Trophoblast cell (in vitro differentiated cells and primary cell): ENCODE data around the gene TMEM196.

ENCODE experiments used
- DNase-seq, 2 donors: peaks; one replicate each; pipeline ENCODE4 v3.0.0-alpha.2; 2016
- H2AFZ ChIP-seq: 2 replicates; pipeline ENCODE4 v1.6.1; 2013; ENCODE audit warnings: low read length, moderate library complexity, mild to moderate bottlenecking; ENCODE audit not compliant: insufficient read depth, poor library complexity
- H2AK5ac ChIP-seq: 2 replicates; pipeline ENCODE4 v1.6.1; 2013; ENCODE audit warnings: mild to moderate bottlenecking, low read length
- H2BK120ac ChIP-seq: 2 replicates; pipeline ENCODE4 v1.6.1; 2013; ENCODE audit warnings: low read length, mild to moderate bottlenecking, moderate library complexity; ENCODE audit not compliant: insufficient read depth, poor library complexity
- H2BK12ac ChIP-seq: 2 replicates; pipeline ENCODE4 v1.6.1; 2013; ENCODE audit warnings: mild to moderate bottlenecking, low read length, moderate library complexity
- H2BK5ac ChIP-seq: 2 replicates; pipeline ENCODE4 v1.6.1; 2013; ENCODE audit warnings: low read length, low read depth, moderate library complexity, mild to moderate bottlenecking; ENCODE audit not compliant: poor library complexity
- H3K14ac ChIP-seq: 2 replicates; pipeline ENCODE4 v1.6.1; 2013; ENCODE audit warnings: mild to moderate bottlenecking, low read length
- H3K18ac ChIP-seq: 2 replicates; pipeline ENCODE4 v1.6.1; 2013; ENCODE audit warnings: mild to moderate bottlenecking, low read length
- H3K23ac ChIP-seq: 2 replicates; pipeline ENCODE4 v1.6.1; 2013; ENCODE audit warnings: low read length
- H3K27ac ChIP-seq: 2 replicates; pipeline ENCODE4 v1.5.1; 2013; ENCODE audit warnings: low read depth, mild to moderate bottlenecking, inconsistent platforms, low read length, moderate library complexity
- H3K27me3 ChIP-seq: 2 replicates; pipeline ENCODE4 v1.6.1; 2013; ENCODE audit warnings: inconsistent platforms, mild to moderate bottlenecking, low read length, moderate library complexity; ENCODE audit not compliant: insufficient read depth
- H3K36me3 ChIP-seq, 2 experiments: 1 replicate in 1 of 2; 2 replicates in 1 of 2; pipeline ENCODE4 v1.6.1; 2013; ENCODE audit warnings: low read length in 2 of 2, mild to moderate bottlenecking in 2 of 2, moderate library complexity in 1 of 2; ENCODE audit not compliant: insufficient read depth in 2 of 2, control insufficient read depth in 1 of 2
- H3K4ac ChIP-seq: 2 replicates; pipeline ENCODE4 v1.6.1; 2013; ENCODE audit warnings: low read depth, mild to moderate bottlenecking, low read length, moderate library complexity
- H3K4me1 ChIP-seq, 2 experiments: 1 replicate in 1 of 2; 2 replicates in 1 of 2; pipeline ENCODE4 v1.6.1; 2013; ENCODE audit warnings: low read length in 2 of 2, mild to moderate bottlenecking in 2 of 2, moderate library complexity in 1 of 2; ENCODE audit not compliant: insufficient read depth in 2 of 2, control insufficient read depth in 1 of 2
- H3K4me2 ChIP-seq: 2 replicates; pipeline ENCODE4 v1.6.1; 2013; ENCODE audit warnings: inconsistent platforms, mild to moderate bottlenecking, low read length, moderate library complexity
- H3K4me3 ChIP-seq: 2 replicates; pipeline ENCODE4 v1.5.1; 2013; ENCODE audit warnings: mild to moderate bottlenecking, low read depth, low read length, inconsistent platforms
- H3K79me1 ChIP-seq: one replicate; pipeline ENCODE4 v1.6.1; 2013; ENCODE audit warnings: low read length
- H3K79me2 ChIP-seq: 2 replicates; pipeline ENCODE4 v1.6.1; 2013; ENCODE audit warnings: low read length, mild to moderate bottlenecking; ENCODE audit not compliant: control insufficient read depth, insufficient read depth, poor library complexity
- H3K9ac ChIP-seq: 2 replicates; pipeline ENCODE4 v1.6.1; 2013; ENCODE audit warnings: mild to moderate bottlenecking, low read length
- H3K9me3 ChIP-seq: 2 replicates; pipeline ENCODE4 v1.6.1; 2013; ENCODE audit warnings: low read depth, mild to moderate bottlenecking, control low read depth, inconsistent platforms, low read length; ENCODE audit not compliant: insufficient read depth
- H4K12ac ChIP-seq: 2 replicates; pipeline ENCODE4 v1.6.1; 2013; ENCODE audit warnings: low read depth, mild to moderate bottlenecking, low read length, moderate library complexity
- H4K8ac ChIP-seq: 2 replicates; pipeline ENCODE4 v1.6.1; 2013; ENCODE audit warnings: low read depth, mild to moderate bottlenecking, low read length, moderate library complexity
- H4K91ac ChIP-seq: one replicate; pipeline ENCODE4 v1.6.1; 2013; ENCODE audit warnings: low read depth, mild to moderate bottlenecking, low read length, moderate library complexity
- WGBS: extraction: QIAGEN DNeasy Blood & Tissue Kit; methylation state at CpG from one replicate; pipeline ENCODE4 v1.1.7; 2013; ENCODE audit warnings: missing lambda C conversion rate; ENCODE audit not compliant: insufficient read length, insufficient coverage; ENCODE audit errors: extremely low coverage; 5-methylcytosine and 5-hydroxymethylcytosine counted together

Gene TMEM196

DNA sequence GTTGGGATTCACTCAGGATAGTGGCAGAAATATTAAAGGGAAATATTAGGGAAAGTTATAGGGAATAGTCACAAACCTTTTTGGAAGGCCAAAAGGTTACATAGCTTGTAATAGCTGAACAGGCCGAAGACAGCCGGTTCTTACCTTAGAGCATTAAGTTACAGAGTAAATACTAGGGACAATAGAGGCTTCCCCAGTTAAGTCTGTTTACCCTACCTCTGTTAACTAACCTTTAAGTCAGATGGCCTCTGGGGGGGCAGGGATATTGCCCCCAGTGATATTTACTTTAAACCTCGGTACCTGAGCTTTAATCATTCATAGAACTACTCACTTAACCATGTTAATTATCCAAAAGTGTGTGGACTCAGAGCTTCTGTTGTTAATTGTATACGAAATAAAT lies 71.9 kb downstream of the TMEM196 start:
- Histone ChIP-seq H3K23ac (no peak overlapping the region), H3K27me3 (no peaks in the 10 kb centered on the region), H3K9me3 (no peaks in the 10 kb centered on the region), H3K79me1 (no peaks in the 10 kb centered on the region), H3K4me2 (no peak overlapping the region), H3K4me1 (no peaks in the 10 kb centered on the region), H2BK120ac (no peak overlapping the region), H3K79me2 (no peaks in the 10 kb centered on the region), H3K18ac (no peak overlapping the region), H2AFZ (no peak overlapping the region), H4K12ac (no peak overlapping the region), H3K4me3 (no peak overlapping the region), H3K4ac (no peak overlapping the region), H4K8ac (no peak overlapping the region), H2BK5ac (no peak overlapping the region), H3K27ac (no peak overlapping the region), H2AK5ac (no peak overlapping the region), H3K9ac (no peak overlapping the region), H3K14ac (no peak overlapping the region), H4K91ac (no peak overlapping the region), H3K36me3 (peaks cover 0 to 2% of the 10 kb centered on the region in 2 experiments), H2BK12ac (no peak overlapping the region)
- no peak for DNase-seq
- WGBS: no CpG with 5 or more reads among the region's 4 CpGs

DNA sequence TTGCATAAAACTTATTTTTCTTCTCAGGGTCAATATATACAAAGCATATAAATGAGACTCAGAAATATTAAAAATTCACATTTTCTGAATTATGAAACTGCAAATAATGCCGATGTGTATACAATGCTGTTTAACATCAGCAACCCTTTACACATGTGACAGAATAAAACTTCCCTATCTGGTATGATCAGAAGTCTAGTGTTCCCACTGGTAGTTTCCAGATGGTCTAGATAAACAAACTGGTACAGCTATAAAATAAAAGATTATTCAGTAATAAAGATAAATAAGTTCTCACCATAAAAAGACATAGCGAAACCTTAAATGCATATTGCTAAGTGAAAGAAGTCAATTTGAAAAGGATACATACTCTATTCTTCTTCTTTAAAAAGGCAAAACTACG lies 72.5 kb downstream of the TMEM196 start:
- Histone ChIP-seq H2BK12ac (no peak overlapping the region), H4K91ac (no peak overlapping the region), H3K9me3 (no peaks in the 10 kb centered on the region), H2AFZ (no peak overlapping the region), H3K4ac (no peak overlapping the region), H2AK5ac (no peak overlapping the region), H3K79me2 (no peaks in the 10 kb centered on the region), H3K18ac (no peak overlapping the region), H4K12ac (no peak overlapping the region), H3K4me3 (no peak overlapping the region), H3K36me3 (peaks cover 0 to 2% of the 10 kb centered on the region in 2 experiments), H2BK5ac (no peak overlapping the region), H3K23ac (no peak overlapping the region), H3K79me1 (no peaks in the 10 kb centered on the region), H3K27me3 (no peaks in the 10 kb centered on the region), H2BK120ac (no peak overlapping the region), H3K27ac (no peak overlapping the region), H3K14ac (no peak overlapping the region), H3K9ac (no peak overlapping the region), H3K4me2 (no peak overlapping the region), H4K8ac (no peak overlapping the region), H3K4me1 (no peaks in the 10 kb centered on the region)
- no peak for DNase-seq
- WGBS: no CpG with 5 or more reads among the region's 3 CpGs

DNA sequence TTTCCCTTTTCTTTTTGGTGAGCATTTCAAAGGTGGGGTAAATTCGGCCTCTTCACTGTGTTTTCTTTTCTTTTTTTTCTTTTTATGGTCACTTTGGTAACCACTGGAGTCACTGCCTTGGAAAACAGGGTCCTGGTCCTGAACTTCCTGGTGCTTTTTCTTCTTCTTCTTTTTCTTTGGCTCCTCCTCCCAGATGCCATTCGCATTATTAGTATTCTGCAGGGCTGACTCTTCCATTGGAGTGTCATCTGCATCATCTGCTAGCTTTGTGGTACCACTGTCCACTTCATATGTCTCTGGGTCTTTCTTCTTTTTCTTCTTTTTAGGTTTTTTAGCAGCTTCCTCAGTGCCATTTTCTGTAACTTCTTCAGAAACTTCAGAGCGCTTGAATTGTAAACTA lies 75.1 kb downstream of the TMEM196 start:
- Histone ChIP-seq H2AFZ (no peak overlapping the region), H2BK120ac (no peak overlapping the region), H3K9ac (no peak overlapping the region), H3K4me1 (no peaks in the 10 kb centered on the region), H3K14ac (no peak overlapping the region), H3K36me3 (no peaks in the 10 kb centered on the region), H4K8ac (no peak overlapping the region), H3K27ac (no peak overlapping the region), H4K91ac (no peak overlapping the region), H2AK5ac (no peak overlapping the region), H3K23ac (no peak overlapping the region), H2BK12ac (no peak overlapping the region), H3K4me3 (no peak overlapping the region), H3K18ac (no peak overlapping the region), H3K79me1 (no peaks in the 10 kb centered on the region), H3K27me3 (no peaks in the 10 kb centered on the region), H3K4me2 (no peak overlapping the region), H4K12ac (no peak overlapping the region), H2BK5ac (no peak overlapping the region), H3K9me3 (no peaks in the 10 kb centered on the region), H3K4ac (no peak overlapping the region), H3K79me2 (no peaks in the 10 kb centered on the region)
- DNase-seq: no peak
- WGBS: no CpG with 5 or more reads among the region's 3 CpGs

DNA sequence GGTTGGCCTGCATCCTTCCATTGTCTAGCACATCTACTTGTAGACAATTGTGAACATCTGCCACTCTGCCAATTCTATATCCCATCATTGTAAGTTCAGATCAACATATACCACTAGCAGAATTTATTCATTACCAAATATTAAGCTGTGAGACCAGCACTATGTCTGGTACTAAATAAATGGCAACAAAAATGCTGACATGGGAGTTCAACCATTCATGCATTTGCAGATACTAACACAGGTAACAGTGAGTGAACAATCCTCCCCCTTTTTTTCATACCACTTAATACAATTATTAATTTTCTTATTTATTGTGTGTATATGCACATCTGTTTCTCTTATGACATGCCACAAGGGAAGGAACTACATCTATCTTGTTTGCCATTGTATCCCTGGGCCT lies 76.5 kb downstream of the TMEM196 start:
- no peak overlapping the region for H2BK12ac ChIP-seq
- no peak overlapping the region for H3K14ac ChIP-seq
- no peaks in the 10 kb centered on the region for H3K79me1 ChIP-seq
- H3K4me2 ChIP-seq: no peak overlapping the region
- H3K9me3 ChIP-seq: no peaks in the 10 kb centered on the region
- no peak overlapping the region for H4K91ac ChIP-seq
- no peaks in the 10 kb centered on the region for H3K79me2 ChIP-seq
- H3K18ac ChIP-seq: no peak overlapping the region
- no peak overlapping the region for H4K12ac ChIP-seq
- H2AFZ ChIP-seq: no peak overlapping the region
- H3K27ac ChIP-seq: no peak overlapping the region
- H3K23ac ChIP-seq: no peak overlapping the region
- no peak overlapping the region for H4K8ac ChIP-seq
- no peaks in the 10 kb centered on the region for H3K36me3 ChIP-seq
- DNase-seq: no peak
- no peaks in the 10 kb centered on the region for H3K27me3 ChIP-seq
- no peak overlapping the region for H3K4me3 ChIP-seq
- H2AK5ac ChIP-seq: no peak overlapping the region
- no peak overlapping the region for H3K9ac ChIP-seq
- no peak overlapping the region for H2BK5ac ChIP-seq
- no peak overlapping the region for H3K4ac ChIP-seq
- H3K4me1 ChIP-seq: no peaks in the 10 kb centered on the region
- no peak overlapping the region for H2BK120ac ChIP-seq
